C4-2B (cell line): ENCODE measurements around the gene SORL1-AS1.
"Not testable (repeated sequence)": the region's sequence is repeated elsewhere in the genome, so short reads cannot be mapped to it uniquely, and the experiment has no call there.

ENCODE experiments used
- ZFX ChIP-seq: fragments of 450-650 bp; IDR thresholded peaks from 2 replicates; pipeline ENCODE4 v1.6.1; 2017
- TF ChIP-seq, protein P1 (sequence below): fragments of 450-650 bp; conservative IDR thresholded peaks from 2 replicates; pipeline ENCODE4 v1.5.1; 2017; ENCODE audit warnings: mild to moderate bottlenecking

DNA sequence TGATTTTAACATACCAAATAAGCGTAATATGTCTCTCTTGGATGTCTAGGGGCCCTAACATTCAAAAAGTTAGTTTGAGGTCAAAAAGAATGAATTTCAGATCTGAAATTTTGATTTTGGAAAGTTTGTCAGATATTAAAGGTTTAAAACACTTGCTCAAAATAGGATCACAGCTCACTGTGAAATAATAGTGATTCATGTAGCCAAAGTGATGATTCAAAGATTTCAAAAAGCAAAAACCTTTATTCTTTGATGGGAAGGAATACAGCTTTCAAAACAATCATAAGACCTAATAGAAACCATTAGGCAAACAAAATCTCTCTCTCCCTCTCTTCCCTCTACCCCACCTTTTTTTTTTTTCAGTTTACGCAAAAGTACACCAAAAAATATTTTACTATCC lies 42.7 kb downstream of the SORL1-AS1 start:
- TF ChIP-seq, protein P1, sequence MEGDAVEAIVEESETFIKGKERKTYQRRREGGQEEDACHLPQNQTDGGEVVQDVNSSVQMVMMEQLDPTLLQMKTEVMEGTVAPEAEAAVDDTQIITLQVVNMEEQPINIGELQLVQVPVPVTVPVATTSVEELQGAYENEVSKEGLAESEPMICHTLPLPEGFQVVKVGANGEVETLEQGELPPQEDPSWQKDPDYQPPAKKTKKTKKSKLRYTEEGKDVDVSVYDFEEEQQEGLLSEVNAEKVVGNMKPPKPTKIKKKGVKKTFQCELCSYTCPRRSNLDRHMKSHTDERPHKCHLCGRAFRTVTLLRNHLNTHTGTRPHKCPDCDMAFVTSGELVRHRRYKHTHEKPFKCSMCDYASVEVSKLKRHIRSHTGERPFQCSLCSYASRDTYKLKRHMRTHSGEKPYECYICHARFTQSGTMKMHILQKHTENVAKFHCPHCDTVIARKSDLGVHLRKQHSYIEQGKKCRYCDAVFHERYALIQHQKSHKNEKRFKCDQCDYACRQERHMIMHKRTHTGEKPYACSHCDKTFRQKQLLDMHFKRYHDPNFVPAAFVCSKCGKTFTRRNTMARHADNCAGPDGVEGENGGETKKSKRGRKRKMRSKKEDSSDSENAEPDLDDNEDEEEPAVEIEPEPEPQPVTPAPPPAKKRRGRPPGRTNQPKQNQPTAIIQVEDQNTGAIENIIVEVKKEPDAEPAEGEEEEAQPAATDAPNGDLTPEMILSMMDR: not testable (repeated sequence)
- not testable (repeated sequence) for TF ChIP-seq ZFX
